GM19023 (cell line): Measurements from ENCODE around the gene HDAC4.

Source experiments
- ATAC-seq: cut with Tn5 transposase; IDR thresholded peaks from one replicate; pipeline ENCODE4 v1.9.1; 2021; ENCODE audit warnings: mild to moderate bottlenecking, moderate library complexity; ENCODE audit not compliant: unreplicated experiment

HDAC4 gene

GRCh38 chr2:239148495-239149200 is 252.2 kb downstream of the HDAC4 start:
- no peak for ATAC-seq

DNA sequence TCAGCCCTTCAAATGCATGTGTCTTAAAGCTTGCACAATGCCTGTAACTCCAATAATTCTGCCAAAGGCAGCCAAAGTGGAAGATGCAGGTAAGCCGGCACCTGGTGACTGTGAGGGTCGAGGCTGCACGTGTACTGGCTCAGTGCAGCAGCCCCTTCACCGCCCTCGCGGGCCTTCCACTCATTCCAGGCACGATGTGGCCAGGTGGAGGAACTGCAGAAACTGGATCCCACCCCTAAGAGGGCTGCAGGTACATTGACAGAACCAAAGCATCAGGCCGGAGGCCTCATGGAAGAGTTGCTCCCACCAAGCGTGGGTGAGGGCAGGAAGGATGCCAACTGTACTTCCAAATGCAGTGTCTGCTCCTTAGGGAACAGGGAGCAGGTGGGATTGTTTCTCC is 253.4 kb downstream of the HDAC4 start:
- ATAC-seq = no peak

DNA sequence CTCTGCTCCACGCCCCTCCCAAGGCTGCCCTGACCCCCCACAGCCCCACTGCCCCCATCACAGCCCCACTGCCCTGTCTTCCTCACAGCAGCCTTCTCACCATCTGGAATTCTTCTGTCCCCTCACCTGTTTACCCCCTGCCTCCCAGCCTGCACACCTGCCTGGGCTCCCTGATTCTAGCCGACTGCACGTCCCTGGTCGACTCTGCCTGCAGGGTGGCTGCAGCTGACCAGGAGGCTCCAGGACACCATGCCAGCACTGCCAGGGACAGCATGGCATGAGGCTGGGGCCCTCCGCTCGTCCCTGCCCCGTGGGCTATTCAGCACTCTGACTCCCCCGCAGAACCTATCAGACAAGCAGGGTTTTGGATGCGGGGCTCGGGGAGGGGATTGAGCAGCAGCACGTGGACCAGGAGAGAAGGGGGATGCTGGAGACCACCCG is 254.1 kb downstream of the HDAC4 start:
- no peak for ATAC-seq

GRCh38 chr2:239146011-239146641 is 254.7 kb downstream of the HDAC4 start:
- no peak for ATAC-seq

- ATAC-seq = no peak
Observed at GRCh38 chr2:239145601-239146000, 255.2 kb downstream of the HDAC4 start.

DNA sequence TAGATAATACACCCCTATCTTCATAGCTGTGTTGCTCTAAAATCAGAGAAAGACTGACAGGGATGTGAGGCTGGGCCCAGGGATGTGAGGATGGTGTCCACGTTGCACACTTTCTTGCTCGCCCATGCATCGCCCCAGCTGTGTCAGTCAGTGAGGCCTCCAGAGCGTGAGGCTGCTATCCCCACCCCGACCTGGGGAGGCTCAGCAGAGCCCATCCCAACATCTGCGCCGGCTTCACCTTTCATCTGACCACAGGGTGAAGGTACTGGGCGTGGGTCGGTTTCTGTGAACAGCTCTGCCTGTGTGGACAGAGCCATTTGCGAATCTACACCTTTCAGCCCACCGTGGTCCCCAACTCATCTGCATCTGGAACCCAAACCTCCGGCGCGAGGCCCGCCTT is 255.7 kb downstream of the HDAC4 start:
- no peak for ATAC-seq

DNA sequence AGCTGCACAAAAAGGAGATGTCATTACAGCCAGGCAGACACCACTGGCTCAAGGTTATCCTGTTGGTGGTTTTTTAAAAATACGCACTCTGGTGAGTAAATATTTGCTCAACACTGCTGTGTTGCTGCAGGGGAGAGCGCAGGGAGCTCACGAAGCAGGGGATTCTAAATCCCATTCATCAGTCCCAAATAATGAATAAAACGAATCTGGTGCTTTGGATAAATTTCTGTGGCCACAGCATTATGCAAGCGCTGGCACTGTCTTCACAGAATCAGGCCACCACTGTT is 256.2 kb downstream of the HDAC4 start:
- no peak for ATAC-seq

DNA sequence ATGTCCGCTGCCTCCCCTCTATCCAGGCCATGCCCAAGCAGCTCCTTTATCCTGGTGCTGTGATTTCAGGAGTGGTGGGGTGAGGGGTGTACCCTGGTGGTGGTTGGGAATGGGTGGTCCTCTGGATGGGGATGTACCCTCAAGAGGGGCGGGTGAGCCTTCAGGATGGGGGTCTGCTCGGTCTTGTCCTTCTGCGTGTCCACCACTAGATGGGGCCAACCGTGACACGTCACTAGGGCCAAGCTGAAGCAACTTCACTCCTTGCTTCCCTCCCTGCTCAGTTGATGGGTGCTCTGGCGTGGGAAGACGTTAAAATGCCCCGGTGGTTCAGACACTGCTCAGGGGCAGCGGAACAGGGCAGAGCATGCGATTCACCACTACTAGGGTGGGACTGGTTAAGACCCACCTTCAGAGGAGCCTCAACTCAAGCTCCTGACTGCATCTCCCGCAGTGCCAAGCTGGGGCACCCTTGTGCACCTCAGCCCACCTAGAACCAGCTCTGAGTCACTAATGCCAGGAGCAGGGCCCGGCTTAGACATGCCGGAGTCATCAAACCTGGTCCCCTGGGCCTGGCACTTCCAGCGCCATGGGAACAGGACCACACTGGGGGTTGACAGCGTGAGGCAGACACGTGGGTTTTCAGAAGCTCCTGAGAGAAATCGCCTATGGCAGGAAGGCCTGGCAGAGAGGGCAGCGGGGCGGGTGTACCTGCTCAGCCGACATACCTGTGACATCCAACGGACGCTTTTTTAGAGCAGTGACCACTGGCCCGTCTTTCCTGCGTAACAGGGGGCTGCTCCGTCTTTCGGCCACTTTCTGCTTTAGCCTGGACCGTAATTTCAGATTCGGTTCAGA is 256.7 kb downstream of the HDAC4 start:
- ATAC-seq = no peak

DNA sequence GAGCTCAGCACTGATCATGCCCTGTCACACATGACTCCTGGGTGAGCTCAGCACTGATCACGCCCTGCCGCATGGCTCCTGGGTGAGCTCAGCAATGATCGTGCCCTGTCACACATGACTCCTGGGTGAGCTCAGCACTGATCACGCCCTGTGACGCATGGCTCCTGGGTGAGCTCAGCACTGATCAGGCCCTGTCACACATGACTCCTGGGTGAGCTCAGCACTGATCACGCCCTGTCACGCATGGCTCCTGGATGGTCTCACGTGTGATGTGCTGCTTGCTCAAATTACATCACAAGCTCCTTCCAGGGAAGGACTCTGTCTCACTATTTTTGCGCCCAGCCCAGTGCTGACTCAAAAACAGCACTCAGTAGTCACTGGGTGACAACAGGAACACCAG is 258.0 kb downstream of the HDAC4 start:
- no peak for ATAC-seq

DNA sequence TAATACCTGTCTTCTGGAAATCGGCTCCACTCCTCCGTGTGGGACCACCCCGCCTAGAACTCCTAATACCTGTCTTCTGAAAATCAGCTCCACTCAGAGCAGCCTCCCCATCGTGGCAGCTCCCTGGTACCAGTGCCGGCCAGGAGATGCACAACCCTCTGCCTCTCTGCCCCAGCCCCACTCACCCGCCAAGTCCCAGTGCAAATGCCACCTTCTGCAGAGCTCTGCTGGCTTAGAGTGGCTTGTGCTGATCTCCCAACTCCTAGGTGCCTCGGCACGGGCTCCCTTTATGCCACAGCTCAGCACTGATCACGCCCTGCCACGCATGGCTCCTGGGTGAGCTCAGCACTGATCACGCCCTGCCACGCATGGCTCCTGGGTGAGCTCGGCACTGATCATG is 258.5 kb downstream of the HDAC4 start:
- ATAC-seq = no peak

- no peak for ATAC-seq
Observed at GRCh38 chr2:239141021-239141760, 259.6 kb downstream of the HDAC4 start.

GRCh38 chr2:239140346-239141020 is 260.3 kb downstream of the HDAC4 start:
- ATAC-seq = no peak

DNA sequence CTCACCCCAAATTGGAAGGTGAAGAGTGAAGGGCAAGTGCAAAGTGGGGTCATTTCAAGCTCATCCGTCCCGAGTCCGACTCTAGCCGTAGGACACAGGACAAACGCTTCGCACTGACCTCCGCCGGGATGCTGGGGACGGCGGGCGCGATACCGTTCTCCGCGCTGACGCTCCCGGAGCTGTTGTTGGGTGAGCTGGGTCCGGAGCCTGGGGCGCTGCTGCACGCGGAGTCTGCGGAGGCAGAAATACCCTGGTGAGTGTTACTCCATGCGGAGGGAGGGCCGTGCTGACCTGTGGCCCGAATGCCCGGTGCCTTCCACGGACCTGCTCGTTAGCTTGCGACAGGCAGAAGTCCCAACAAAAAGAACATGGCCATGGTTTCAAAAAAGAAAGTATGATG is 261.3 kb downstream of the HDAC4 start:
- ATAC-seq = no peak

GRCh38 chr2:239139101-239139500 is 261.7 kb downstream of the HDAC4 start:
- ATAC-seq = no peak

- no peak for ATAC-seq
Observed at GRCh38 chr2:239138610-239139009, 262.2 kb downstream of the HDAC4 start.

GRCh38 chr2:239137898-239138283 is 262.9 kb downstream of the HDAC4 start:
- ATAC-seq = no peak

- ATAC-seq = no peak
Observed at GRCh38 chr2:239137165-239137897, 263.5 kb downstream of the HDAC4 start.

- no peak for ATAC-seq
Observed at GRCh38 chr2:239136762-239137161, 264.1 kb downstream of the HDAC4 start.

GRCh38 chr2:239136203-239136602 is 264.6 kb downstream of the HDAC4 start:
- ATAC-seq = no peak

GRCh38 chr2:239135531-239135930 is 265.3 kb downstream of the HDAC4 start:
- no peak for ATAC-seq
